ENCODE results near the gene TIMP2.

TIMP2 gene

GRCh38 chr17:78803186-78803845 lies 121.9 kb downstream of the TIMP2 start:
- TF ChIP-seq CTCF (conservative IDR thresholded peaks at IDR 0.05; ENCODE audit: low read depth, low read length): no peak
- no peak overlapping the region for H3K4me3 ChIP-seq (ENCODE audit: low read depth, low read length)
- DNase-seq (ENCODE audit: low read depth): no peak

Measured in choroid plexus epithelial cell (primary cell).